Astrocyte (in vitro differentiated cells and primary cell): ENCODE results near the gene PSG4. TPM values are rescaled to one million over a fixed set of nuclear protein-coding genes. Genes with fewer than 3 reads are reported as not detected.
"Not testable (repeated sequence)": the region's sequence is repeated elsewhere in the genome, so short reads cannot be mapped to it uniquely, and the experiment has no call there.

Experiments used
- DNase-seq: peaks from one replicate; pipeline ENCODE4 v3.0.0-alpha.2; 2010; ENCODE audit warnings: low read depth
- FAIRE-seq: peaks from 2 replicates; lab custom pipeline; 2011; peaks lifted over from hg19 to GRCh38; lab: Jason Lieb, UNC
- H2AFZ ChIP-seq: 2 replicates; pipeline ENCODE4 v1.6.0; 2012; ENCODE audit warnings: low read depth, low read length, inconsistent platforms
- H3K27ac ChIP-seq: 2 replicates; pipeline ENCODE4 v1.5.1; 2011; ENCODE audit warnings: low read depth, low read length, inconsistent platforms
- H3K27me3 ChIP-seq: 2 replicates; pipeline ENCODE4 v1.6.0; 2011; ENCODE audit warnings: low read length, inconsistent platforms; ENCODE audit not compliant: insufficient read depth
- H3K36me3 ChIP-seq: 2 replicates; pipeline ENCODE4 v1.5.1; 2011; ENCODE audit warnings: low read length, inconsistent platforms; ENCODE audit not compliant: insufficient read depth
- H3K4me1 ChIP-seq: 2 replicates; pipeline ENCODE4 v1.5.1; 2011; ENCODE audit warnings: low read length, inconsistent platforms; ENCODE audit not compliant: insufficient read depth
- H3K4me2 ChIP-seq: 2 replicates; pipeline ENCODE4 v1.6.0; 2012; ENCODE audit warnings: low read length, inconsistent platforms
- H3K4me3 ChIP-seq: 2 replicates; pipeline ENCODE4 v1.5.1; 2011; ENCODE audit warnings: low read depth, mild to moderate bottlenecking, low read length, inconsistent platforms; ENCODE audit not compliant: insufficient read depth
- H3K79me2 ChIP-seq: 2 replicates; pipeline ENCODE4 v1.6.0; 2012; ENCODE audit warnings: mild to moderate bottlenecking, low read length, inconsistent platforms; ENCODE audit not compliant: insufficient read depth
- H3K9ac ChIP-seq: 2 replicates; pipeline ENCODE4 v1.6.0; 2012; ENCODE audit warnings: mild to moderate bottlenecking, low read length, inconsistent platforms
- H3K9me3 ChIP-seq: 2 replicates; pipeline ENCODE4 v1.5.1; 2012; ENCODE audit warnings: low read depth, mild to moderate bottlenecking, low read length, inconsistent platforms; ENCODE audit not compliant: insufficient read depth
- H4K20me1 ChIP-seq: 2 replicates; pipeline ENCODE4 v1.6.0; 2012; ENCODE audit warnings: low read length, inconsistent platforms; ENCODE audit not compliant: insufficient read depth
- H3K27ac Mint-ChIP-seq: one replicate; pipeline ENCODE4 v1.8.0; 2021; ENCODE audit warnings: mild to moderate bottlenecking, mixed read lengths; ENCODE audit not compliant: unreplicated experiment
- H3K27me3 Mint-ChIP-seq: one replicate; pipeline ENCODE4 v1.8.0; 2021; ENCODE audit warnings: low read depth, mixed read lengths; ENCODE audit not compliant: unreplicated experiment
- H3K36me3 Mint-ChIP-seq: one replicate; pipeline ENCODE4 v1.8.0; 2021; ENCODE audit warnings: low read depth, mixed read lengths; ENCODE audit not compliant: unreplicated experiment
- H3K4me1 Mint-ChIP-seq: one replicate; pipeline ENCODE4 v1.8.0; 2021; ENCODE audit warnings: low read depth, mixed read lengths; ENCODE audit not compliant: unreplicated experiment
- H3K4me3 Mint-ChIP-seq: one replicate; pipeline ENCODE4 v1.8.0; 2021; ENCODE audit warnings: mild to moderate bottlenecking, moderate library complexity, mixed read lengths; ENCODE audit not compliant: unreplicated experiment
- H3K9me3 Mint-ChIP-seq: one replicate; pipeline ENCODE4 v1.8.0; 2021; ENCODE audit warnings: mild to moderate bottlenecking, mixed read lengths; ENCODE audit not compliant: unreplicated experiment
- CTCF ChIP-seq: IDR thresholded peaks from 2 replicates; pipeline ENCODE4 v1.5.1; 2011; ENCODE audit warnings: low read depth, mild to moderate bottlenecking, inconsistent platforms, low read length, moderate library complexity; ENCODE audit not compliant: insufficient read depth
- EZH2 ChIP-seq: IDR thresholded peaks from 2 replicates; pipeline ENCODE4 v1.6.1; 2012; ENCODE audit warnings: mild to moderate bottlenecking, low read length, inconsistent platforms; ENCODE audit not compliant: insufficient read depth
- total RNA-seq: library from RNA; stranded (reverse); gene quantifications from 2 replicates; pipeline ENCODE4 v1.2.1, GENCODE V29; 2021

PSG4 gene
- total RNA-seq, 1 donor from 2014 or later, result 1.4 TPM

- not testable (repeated sequence) for H3K9ac ChIP-seq, H4K20me1 ChIP-seq, H3K27ac Mint-ChIP-seq, DNase-seq, H3K4me3 Mint-ChIP-seq, H3K27me3 Mint-ChIP-seq, H3K27me3 ChIP-seq, H3K9me3 ChIP-seq, H3K27ac ChIP-seq, H3K79me2 ChIP-seq, H3K36me3 Mint-ChIP-seq, H3K4me1 Mint-ChIP-seq, H3K4me1 ChIP-seq, H3K9me3 Mint-ChIP-seq, FAIRE-seq, H3K4me3 ChIP-seq, H3K4me2 ChIP-seq, H2AFZ ChIP-seq, H3K36me3 ChIP-seq
Observed at GRCh38 chr19:43242211-43242610, 36.8 kb upstream of the PSG4 start.

- H3K9me3 Mint-ChIP-seq, H3K4me3 Mint-ChIP-seq, DNase-seq, H3K36me3 ChIP-seq, H3K36me3 Mint-ChIP-seq, H2AFZ ChIP-seq, H3K27ac ChIP-seq, H3K27me3 ChIP-seq, H3K79me2 ChIP-seq, H4K20me1 ChIP-seq, H3K27me3 Mint-ChIP-seq, H3K4me1 ChIP-seq, H3K4me2 ChIP-seq, FAIRE-seq, H3K9ac ChIP-seq, H3K4me1 Mint-ChIP-seq, H3K4me3 ChIP-seq, H3K27ac Mint-ChIP-seq, H3K9me3 ChIP-seq: not testable (repeated sequence)
Observed at GRCh38 chr19:43238213-43238612, 32.8 kb upstream of the PSG4 start.

- H4K20me1 ChIP-seq, H3K27ac Mint-ChIP-seq, H3K9me3 Mint-ChIP-seq, H3K36me3 ChIP-seq, H3K4me1 Mint-ChIP-seq, H3K4me2 ChIP-seq, H3K36me3 Mint-ChIP-seq, H3K4me1 ChIP-seq, H3K27me3 ChIP-seq, H3K4me3 Mint-ChIP-seq, H3K9ac ChIP-seq, H2AFZ ChIP-seq, H3K79me2 ChIP-seq, H3K27ac ChIP-seq, DNase-seq, FAIRE-seq, H3K4me3 ChIP-seq, H3K27me3 Mint-ChIP-seq, H3K9me3 ChIP-seq: not testable (repeated sequence)
Observed at GRCh38 chr19:43235686-43236085, 30.2 kb upstream of the PSG4 start.

- Mint-ChIP-seq H3K27me3 (no peaks in the 10 kb centered on the region), H3K27ac (no peak overlapping the region), H3K4me1 (no peaks in the 10 kb centered on the region), H3K4me3 (no peak overlapping the region), H3K9me3 (peaks cover 24% of the 10 kb centered on the region), H3K36me3 (no peaks in the 10 kb centered on the region)
- Histone ChIP-seq H3K9me3 (peaks cover 6% of the 10 kb centered on the region), H3K27me3 (no peaks in the 10 kb centered on the region), H3K4me3 (no peak overlapping the region), H4K20me1 (no peaks in the 10 kb centered on the region), H3K9ac (no peak overlapping the region), H3K4me1 (no peaks in the 10 kb centered on the region), H3K36me3 (no peaks in the 10 kb centered on the region), H3K27ac (no peak overlapping the region), H2AFZ (no peak overlapping the region), H3K4me2 (no peak overlapping the region), H3K79me2 (no peaks in the 10 kb centered on the region)
- TF ChIP-seq EZH2 (no peak), CTCF (peak; percentile 30)
- no peak for FAIRE-seq
- DNase-seq, result peak; percentile 12
Observed at GRCh38 chr19:43229315-43229714, 23.9 kb upstream of the PSG4 start.

DNA sequence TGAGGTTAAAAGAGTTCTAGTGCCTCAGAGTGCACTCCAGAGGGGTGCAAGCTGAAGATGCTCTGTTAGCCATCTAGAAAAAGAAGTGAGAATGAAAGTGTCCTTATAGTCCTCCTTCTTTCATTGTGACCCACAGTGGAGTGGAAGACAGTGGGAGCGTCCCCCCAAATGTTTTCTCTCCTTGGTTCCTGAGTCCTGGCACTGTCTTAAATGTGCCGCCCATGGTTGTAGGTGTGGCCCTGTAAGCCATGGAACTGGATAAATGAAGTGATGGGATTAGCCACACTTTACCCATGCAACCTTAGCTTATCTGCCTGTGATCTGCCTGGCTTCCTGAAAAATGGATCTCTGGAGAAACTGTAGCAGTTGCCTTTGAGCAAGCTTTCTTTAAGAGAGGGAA, 23.3 kb upstream of the PSG4 start:
- not testable (repeated sequence) for H3K79me2 ChIP-seq, H3K4me2 ChIP-seq, H2AFZ ChIP-seq, H4K20me1 ChIP-seq, H3K27ac Mint-ChIP-seq, H3K36me3 Mint-ChIP-seq, H3K36me3 ChIP-seq, H3K4me3 ChIP-seq, H3K27me3 ChIP-seq, H3K9ac ChIP-seq, H3K4me1 ChIP-seq, H3K4me1 Mint-ChIP-seq, H3K9me3 ChIP-seq, H3K4me3 Mint-ChIP-seq, DNase-seq, H3K27me3 Mint-ChIP-seq, H3K27ac ChIP-seq, FAIRE-seq
- H3K9me3 Mint-ChIP-seq, result peaks cover 24% of the 10 kb centered on the region
